ENCODE data around the gene AGBL1.

The AGBL1 gene

GRCh38 chr15:86892774-86893449 lies 813.2 kb downstream of the AGBL1 start:
- TF ChIP-seq CTCF (IDR thresholded peaks at IDR 0.05; ENCODE audit: insufficient read depth, missing control alignments) = no peak
- no peak for FAIRE-seq
- no peak for DNase-seq (ENCODE audit: insufficient read length, low spot score)

- TF ChIP-seq CTCF (IDR thresholded peaks at IDR 0.05; ENCODE audit: insufficient read depth, missing control alignments) = no peak
- DNase-seq (ENCODE audit: insufficient read length, low spot score) = no peak
- FAIRE-seq = no peak
Measured at GRCh38 chr15:86894269-86894668, 814.6 kb downstream of the AGBL1 start.

GRCh38 chr15:86903642-86904421 lies 824.2 kb downstream of the AGBL1 start:
- FAIRE-seq (no peak), DNase-seq (ENCODE audit: insufficient read length, low spot score) (no peak)
- TF ChIP-seq CTCF (IDR thresholded peaks at IDR 0.05; ENCODE audit: insufficient read depth, missing control alignments) = no peak

- DNase-seq (ENCODE audit: insufficient read length, low spot score) (no peak), FAIRE-seq (peak; percentile 74)
- no peak for TF ChIP-seq CTCF (IDR thresholded peaks at IDR 0.05; ENCODE audit: insufficient read depth, missing control alignments)
Measured at GRCh38 chr15:86905625-86906256, 826.1 kb downstream of the AGBL1 start.

GRCh38 chr15:86906376-86906775 lies 826.7 kb downstream of the AGBL1 start:
- no peak for TF ChIP-seq CTCF (IDR thresholded peaks at IDR 0.05; ENCODE audit: insufficient read depth, missing control alignments)
- FAIRE-seq = no peak

GRCh38 chr15:86911022-86911421 lies 831.4 kb downstream of the AGBL1 start:
- DNase-seq (ENCODE audit: insufficient read length, low spot score) = no peak
- TF ChIP-seq CTCF (IDR thresholded peaks at IDR 0.05; ENCODE audit: insufficient read depth, missing control alignments) = no peak
- FAIRE-seq = no peak

More at GRCh38 chr15:86906376-86906775, 826.7 kb downstream of the AGBL1 start:
- no peak for DNase-seq (ENCODE audit: insufficient read length, low spot score)
